Tibial nerve (tissue), 4 donors: ENCODE measurements around the gene TOP2A.
A peak's percentile ranks its signal among the peaks of the same experiment; 100 is the strongest.

Experiments used
- CTCF ChIP-seq, 5 experiments: fragments of 200-600 bp in 3 of 5; fragments of 450-650 bp in 2 of 5; sonication (generic) in 3 of 5; IDR thresholded peaks; one replicate each; pipeline ENCODE4 v1.5.1; 2016 to 2019; ENCODE audit warnings: antibody characterized with exemption in 5 of 5, mild to moderate bottlenecking in 3 of 5, moderate library complexity in 2 of 5
- EP300 ChIP-seq, 2 donors: sonication (generic); formaldehyde crosslinking; IDR thresholded peaks; one replicate each; pipeline ENCODE4 v1.6.1; 2017; ENCODE audit warnings: antibody characterized with exemption in 2 of 2, mild to moderate bottlenecking in 1 of 2
- POLR2A ChIP-seq, 2 donors: fragments of 450-650 bp; IDR thresholded peaks; one replicate each; pipeline ENCODE4 v1.6.1; 2017; ENCODE audit warnings: antibody characterized with exemption in 2 of 2, mild to moderate bottlenecking in 2 of 2, moderate library complexity in 2 of 2

DNA sequence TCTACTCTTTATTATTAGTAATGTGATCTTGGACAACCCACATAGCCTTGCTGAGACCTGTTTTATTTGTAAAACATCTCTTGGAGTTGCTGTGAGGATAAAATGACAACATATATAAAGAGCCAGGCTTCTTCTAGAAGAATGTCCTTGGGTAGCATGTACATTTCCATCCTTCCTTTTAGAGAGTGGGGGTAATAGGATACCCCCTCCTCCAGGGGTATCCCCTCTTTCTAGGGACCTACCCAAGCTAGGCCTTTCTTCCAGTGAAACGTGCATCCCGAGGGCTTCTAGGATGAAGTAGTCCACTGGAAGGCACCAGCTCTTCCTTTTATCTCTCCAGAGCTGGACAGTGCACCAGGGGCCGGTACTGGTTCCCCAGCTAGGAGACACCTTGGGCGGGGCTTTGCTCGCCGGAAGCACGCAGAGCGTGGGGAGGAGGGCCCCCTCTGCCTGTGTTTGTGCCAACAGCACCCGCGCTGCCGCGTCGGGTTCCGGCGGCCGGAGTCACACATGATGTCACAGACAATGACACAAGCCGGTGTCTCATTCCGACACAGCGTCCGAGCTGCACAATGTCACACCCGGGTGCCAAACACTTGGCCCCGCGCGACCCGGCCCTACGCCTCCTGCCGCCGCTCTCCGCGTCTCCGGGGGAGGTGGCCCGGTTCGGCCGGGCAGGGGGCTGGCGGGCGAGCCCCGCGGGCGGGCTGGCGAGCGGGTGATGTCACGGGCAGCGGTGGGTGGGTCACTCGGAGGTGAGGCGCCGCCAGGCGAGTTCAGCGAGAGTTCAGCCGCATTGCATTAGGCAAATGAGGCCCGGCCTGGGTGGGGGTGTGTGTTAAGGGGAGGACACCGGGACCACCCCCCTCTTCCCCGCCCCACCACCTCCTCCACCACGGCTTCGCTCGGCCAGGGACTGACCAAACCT lies 76.6 kb downstream of the TOP2A start:
- TF ChIP-seq CTCF (IDR thresholded peaks at IDR 0.05) (peak in 3 of 5 experiments; percentile 30 to 37 (median 31)), POLR2A (IDR thresholded peaks at IDR 0.05) (peak; percentile 72 to 75), EP300 (IDR thresholded peaks at IDR 0.05) (peak; percentile 81 to 89)
